Mesenchymal stem cell (in vitro differentiated cells and primary cell): ENCODE measurements around the gene RAB4A.

Source experiments
- DNase-seq: peaks from one replicate; pipeline ENCODE4 v3.0.0-alpha.2; 2013
- H2AFZ ChIP-seq: one replicate; pipeline ENCODE4 v1.6.1; 2013; ENCODE audit warnings: low read depth, mild to moderate bottlenecking, control low read depth, inconsistent platforms, low read length, moderate library complexity
- H2AK5ac ChIP-seq: 2 replicates; pipeline ENCODE4 v1.6.1; 2013; ENCODE audit warnings: low read length, moderate library complexity, mild to moderate bottlenecking, inconsistent platforms; ENCODE audit not compliant: severe bottlenecking
- H2BK120ac ChIP-seq: one replicate; pipeline ENCODE4 v1.6.1; 2013; ENCODE audit warnings: low read depth, mild to moderate bottlenecking, inconsistent platforms, low read length, moderate library complexity
- H2BK12ac ChIP-seq, 2 experiments: one replicate each; pipeline ENCODE4 v1.6.1; 2013; ENCODE audit warnings: inconsistent platforms in 2 of 2, low read length in 2 of 2, mild to moderate bottlenecking in 2 of 2, moderate library complexity in 2 of 2, control low read depth in 1 of 2
- H2BK15ac ChIP-seq: one replicate; pipeline ENCODE4 v1.6.1; 2013; ENCODE audit warnings: mild to moderate bottlenecking, low read depth, inconsistent platforms; ENCODE audit not compliant: poor library complexity, severe bottlenecking
- H2BK5ac ChIP-seq: 2 replicates; pipeline ENCODE4 v1.6.1; 2013; ENCODE audit warnings: low read depth, mild to moderate bottlenecking, low read length, control low read depth, inconsistent platforms; ENCODE audit not compliant: poor library complexity, severe bottlenecking
- H3K14ac ChIP-seq, 2 experiments: one replicate each; pipeline ENCODE4 v1.6.1; 2013; ENCODE audit warnings: inconsistent platforms in 2 of 2, low read length in 2 of 2, control low read depth in 1 of 2, mild to moderate bottlenecking in 1 of 2, moderate library complexity in 1 of 2
- H3K18ac ChIP-seq, 2 experiments: one replicate each; pipeline ENCODE4 v1.6.1; 2013; ENCODE audit warnings: inconsistent platforms in 2 of 2, low read length in 2 of 2, control low read depth in 1 of 2, low read depth in 1 of 2, mild to moderate bottlenecking in 1 of 2
- H3K23ac ChIP-seq, 2 experiments: one replicate each; pipeline ENCODE4 v1.6.1; 2013; ENCODE audit warnings: inconsistent platforms in 2 of 2, low read length in 2 of 2, mild to moderate bottlenecking in 2 of 2, moderate library complexity in 2 of 2, control low read depth in 1 of 2
- H3K27ac ChIP-seq: 2 replicates; pipeline ENCODE4 v1.5.1; 2013; ENCODE audit warnings: mild to moderate bottlenecking, moderate library complexity, low read length, control low read depth, inconsistent platforms; ENCODE audit not compliant: poor library complexity, severe bottlenecking
- H3K27me3 ChIP-seq, 2 experiments: 2 replicates each; pipeline versions ENCODE4 v1.6.1 to v1.7.0; 2013; ENCODE audit warnings: low read length in 2 of 2, mild to moderate bottlenecking in 2 of 2, moderate library complexity in 2 of 2, control low read depth in 1 of 2, inconsistent platforms in 1 of 2; ENCODE audit not compliant: control insufficient read depth in 1 of 2, insufficient read depth in 1 of 2
- H3K36me3 ChIP-seq, 2 experiments: 2 replicates each; pipeline versions ENCODE4 v1.6.1 to v1.7.0; 2013; ENCODE audit warnings: low read length in 2 of 2, control low read depth in 1 of 2, inconsistent platforms in 1 of 2, low read depth in 1 of 2, mild to moderate bottlenecking in 1 of 2; ENCODE audit not compliant: insufficient read depth in 2 of 2, control insufficient read depth in 1 of 2
- H3K4ac ChIP-seq, 2 experiments: one replicate each; pipeline ENCODE4 v1.6.1; 2013; ENCODE audit warnings: inconsistent platforms in 2 of 2, low read length in 2 of 2, mild to moderate bottlenecking in 2 of 2, moderate library complexity in 2 of 2, control low read depth in 1 of 2, low read depth in 1 of 2
- H3K4me1 ChIP-seq: 2 replicates; pipeline ENCODE4 v1.6.1; 2013; ENCODE audit warnings: low read depth, low read length, control low read depth; ENCODE audit not compliant: control insufficient read depth, insufficient read depth
- H3K4me2 ChIP-seq: 2 replicates; pipeline ENCODE4 v1.6.1; 2013; ENCODE audit warnings: low read length, mild to moderate bottlenecking, inconsistent platforms; ENCODE audit not compliant: poor library complexity, severe bottlenecking
- H3K4me3 ChIP-seq, 2 experiments: 2 replicates each; pipeline versions ENCODE4 v1.5.1 to v1.7.0; 2013; ENCODE audit warnings: low read length in 2 of 2, mild to moderate bottlenecking in 2 of 2, control low read depth in 1 of 2, low read depth in 1 of 2; ENCODE audit not compliant: insufficient read depth in 1 of 2
- H3K79me1 ChIP-seq: replicated peaks from 2 replicates; pipeline ENCODE4 v1.6.1; 2013; ENCODE audit warnings: mild to moderate bottlenecking, control low read depth, low read length, inconsistent platforms; ENCODE audit not compliant: poor library complexity, severe bottlenecking
- H3K9ac ChIP-seq: 2 replicates; pipeline ENCODE4 v1.7.0; 2013; ENCODE audit warnings: mild to moderate bottlenecking, low read length, moderate library complexity
- H3K9me3 ChIP-seq: 2 replicates; pipeline ENCODE4 v1.7.0; 2013; ENCODE audit warnings: mild to moderate bottlenecking, low read length; ENCODE audit not compliant: control insufficient read depth
- H4K8ac ChIP-seq: one replicate; pipeline ENCODE4 v1.6.1; 2013; ENCODE audit warnings: inconsistent platforms, mild to moderate bottlenecking, low read length, moderate library complexity
- H4K91ac ChIP-seq: one replicate; pipeline ENCODE4 v1.6.1; 2013; ENCODE audit warnings: mild to moderate bottlenecking, low read length, inconsistent platforms
- WGBS: methylation state at CpG from one replicate; pipeline ENCODE4 v1.1.7; 2013; ENCODE audit warnings: mixed read lengths; 5-methylcytosine and 5-hydroxymethylcytosine counted together

The RAB4A gene

GRCh38 chr1:229280921-229281320, 10.0 kb downstream of the RAB4A start:
- Histone ChIP-seq H4K8ac (no peak overlapping the region), H3K4me3 (no peak overlapping the region), H2BK120ac (no peak overlapping the region), H3K4me2 (no peak overlapping the region), H3K9ac (no peak overlapping the region), H3K14ac (no peak overlapping the region), H2BK5ac (no peak overlapping the region), H2BK12ac (no peak overlapping the region), H3K79me1 (peaks cover 27% of the 10 kb centered on the region), H2BK15ac (no peak overlapping the region), H3K9me3 (no peaks in the 10 kb centered on the region), H4K91ac (no peak overlapping the region), H3K4me1 (no peaks in the 10 kb centered on the region), H2AK5ac (no peak overlapping the region), H3K27me3 (no peaks in the 10 kb centered on the region), H3K23ac (no peak overlapping the region), H3K36me3 (no peaks in the 10 kb centered on the region), H3K27ac (no peak overlapping the region), H3K18ac (no peak overlapping the region), H3K4ac (no peak overlapping the region), H2AFZ (no peak overlapping the region)
- 71% methylated on average over 1 of the region's 3 CpGs for whole genome bisulfite sequencing
- DNase-seq, result no peak

- no peak overlapping the region for H3K9ac ChIP-seq
Observed at GRCh38 chr1:229281339-229281926, 10.5 kb downstream of the RAB4A start.

GRCh38 chr1:229282295-229282823, 11.4 kb downstream of the RAB4A start:
- H3K14ac ChIP-seq, result no peak overlapping the region
- H2BK5ac ChIP-seq, result no peak overlapping the region
- H3K4me3 ChIP-seq, result no peak overlapping the region
- H2AFZ ChIP-seq, result no peak overlapping the region
- no peak overlapping the region for H3K18ac ChIP-seq
- no peak overlapping the region for H3K27ac ChIP-seq
- WGBS, result no CpG with 5 or more reads among the region's 1 CpG
- H3K9ac ChIP-seq, result no peak overlapping the region
- no peak overlapping the region for H4K8ac ChIP-seq
- H2BK12ac ChIP-seq, result no peak overlapping the region
- H3K4ac ChIP-seq, result no peak overlapping the region
- no peaks in the 10 kb centered on the region for H3K4me1 ChIP-seq
- H3K23ac ChIP-seq, result no peak overlapping the region
- no peak overlapping the region for H4K91ac ChIP-seq
- no peak overlapping the region for H2BK120ac ChIP-seq
- no peaks in the 10 kb centered on the region for H3K27me3 ChIP-seq
- H3K9me3 ChIP-seq, result no peaks in the 10 kb centered on the region
- H2BK15ac ChIP-seq, result no peak overlapping the region
- H3K4me2 ChIP-seq, result no peak overlapping the region
- no peak overlapping the region for H2AK5ac ChIP-seq
- no peaks in the 10 kb centered on the region for H3K36me3 ChIP-seq
- no peak for DNase-seq
- peaks cover 23% of the 10 kb centered on the region for H3K79me1 ChIP-seq

More at GRCh38 chr1:229281339-229281926, 10.5 kb downstream of the RAB4A start:
- Histone ChIP-seq H2AFZ (no peak overlapping the region), H2BK5ac (no peak overlapping the region), H3K27me3 (no peaks in the 10 kb centered on the region), H2AK5ac (no peak overlapping the region), H3K4me2 (no peak overlapping the region), H3K4ac (no peak overlapping the region), H3K23ac (no peak overlapping the region), H3K27ac (no peak overlapping the region), H4K91ac (no peak overlapping the region), H3K14ac (no peak overlapping the region), H3K9me3 (no peaks in the 10 kb centered on the region), H2BK120ac (no peak overlapping the region), H2BK12ac (no peak overlapping the region), H3K4me1 (no peaks in the 10 kb centered on the region), H3K4me3 (no peak overlapping the region), H3K36me3 (no peaks in the 10 kb centered on the region), H3K79me1 (peaks cover 27% of the 10 kb centered on the region), H3K18ac (no peak overlapping the region), H2BK15ac (no peak overlapping the region), H4K8ac (no peak overlapping the region)
- no peak for DNase-seq
- WGBS, result no CpG with 5 or more reads among the region's 1 CpG

GRCh38 chr1:229283183-229283611, 12.3 kb downstream of the RAB4A start:
- Histone ChIP-seq H2BK15ac (no peak overlapping the region), H3K23ac (no peak overlapping the region), H2BK5ac (no peak overlapping the region), H2BK120ac (no peak overlapping the region), H3K18ac (no peak overlapping the region), H3K36me3 (no peaks in the 10 kb centered on the region), H3K79me1 (peaks cover 20% of the 10 kb centered on the region), H3K4me2 (no peak overlapping the region), H4K8ac (no peak overlapping the region), H3K4me1 (no peaks in the 10 kb centered on the region), H3K9me3 (no peaks in the 10 kb centered on the region), H2AFZ (no peak overlapping the region), H3K4ac (no peak overlapping the region), H2AK5ac (no peak overlapping the region), H3K14ac (no peak overlapping the region), H2BK12ac (no peak overlapping the region), H3K4me3 (no peak overlapping the region), H3K9ac (no peak overlapping the region), H3K27me3 (no peaks in the 10 kb centered on the region), H4K91ac (no peak overlapping the region), H3K27ac (no peak overlapping the region)
- no peak for DNase-seq
- 88% methylated on average over 2 of the region's 3 CpGs for WGBS
